Adrenal gland (tissue), 5 donors: Measurements from ENCODE around the gene LARP1.

Experiments
- POLR2A ChIP-seq, 2 donors: fragments of 450-650 bp; IDR thresholded peaks; one replicate each; pipeline ENCODE4 v1.6.1; 2017; ENCODE audit warnings: antibody characterized with exemption in 2 of 2, mild to moderate bottlenecking in 2 of 2, moderate library complexity in 1 of 2
- TF ChIP-seq, protein P1 (sequence below), 6 experiments: fragments of 450-650 bp in 4 of 6; fragments of 200-600 bp in 2 of 6; sonication (generic) in 1 of 6; IDR thresholded peaks; 1 replicate in 5 of 6; 2 replicates in 1 of 6; pipeline versions ENCODE4 v1.5.1 to v1.8.0; 2016 to 2021; ENCODE audit warnings: antibody characterized with exemption in 6 of 6, mild to moderate bottlenecking in 2 of 6, moderate library complexity in 1 of 6
- donor health status: DM: no; HTN: no; CAD: no.

DNA sequence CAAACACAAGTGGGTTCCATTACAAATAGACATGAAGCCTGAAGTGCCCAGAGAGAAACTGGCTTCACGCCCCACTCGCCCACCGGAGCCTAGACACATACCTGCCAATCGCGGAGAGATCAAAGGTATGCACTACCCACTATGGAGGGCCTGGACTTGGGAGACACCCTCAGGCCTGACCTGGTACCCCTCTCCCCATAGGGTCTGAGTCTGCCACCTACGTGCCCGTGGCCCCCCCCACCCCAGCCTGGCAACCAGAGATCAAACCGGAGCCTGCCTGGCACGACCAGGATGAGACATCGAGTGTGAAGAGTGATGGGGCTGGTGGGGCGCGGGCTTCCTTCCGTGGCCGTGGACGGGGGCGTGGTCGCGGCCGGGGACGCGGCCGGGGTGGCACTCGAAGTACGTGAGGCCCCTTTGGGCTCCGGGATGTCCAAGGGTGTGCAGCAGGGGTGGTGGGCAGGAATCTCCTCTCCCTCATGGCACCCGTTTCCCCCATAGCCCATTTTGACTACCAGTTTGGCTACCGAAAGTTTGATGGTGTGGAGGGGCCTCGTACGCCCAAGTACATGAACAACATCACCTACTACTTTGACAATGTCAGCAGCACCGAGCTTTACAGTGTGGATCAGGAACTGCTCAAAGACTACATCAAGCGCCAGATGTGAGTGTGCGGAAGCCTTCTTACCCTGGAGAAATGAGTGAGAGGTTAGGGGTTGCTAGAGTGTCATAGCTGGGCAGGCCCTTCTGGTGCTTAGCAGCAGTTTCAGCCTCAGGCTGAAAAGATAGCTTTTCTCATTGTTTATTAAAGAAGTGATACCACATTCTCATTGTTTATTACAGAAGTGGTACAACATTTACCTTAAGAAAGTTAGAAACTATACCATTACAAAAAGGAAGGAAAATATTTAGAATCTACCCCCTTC, 38.7 kb downstream of the LARP1 start:
- TF ChIP-seq, protein P1, sequence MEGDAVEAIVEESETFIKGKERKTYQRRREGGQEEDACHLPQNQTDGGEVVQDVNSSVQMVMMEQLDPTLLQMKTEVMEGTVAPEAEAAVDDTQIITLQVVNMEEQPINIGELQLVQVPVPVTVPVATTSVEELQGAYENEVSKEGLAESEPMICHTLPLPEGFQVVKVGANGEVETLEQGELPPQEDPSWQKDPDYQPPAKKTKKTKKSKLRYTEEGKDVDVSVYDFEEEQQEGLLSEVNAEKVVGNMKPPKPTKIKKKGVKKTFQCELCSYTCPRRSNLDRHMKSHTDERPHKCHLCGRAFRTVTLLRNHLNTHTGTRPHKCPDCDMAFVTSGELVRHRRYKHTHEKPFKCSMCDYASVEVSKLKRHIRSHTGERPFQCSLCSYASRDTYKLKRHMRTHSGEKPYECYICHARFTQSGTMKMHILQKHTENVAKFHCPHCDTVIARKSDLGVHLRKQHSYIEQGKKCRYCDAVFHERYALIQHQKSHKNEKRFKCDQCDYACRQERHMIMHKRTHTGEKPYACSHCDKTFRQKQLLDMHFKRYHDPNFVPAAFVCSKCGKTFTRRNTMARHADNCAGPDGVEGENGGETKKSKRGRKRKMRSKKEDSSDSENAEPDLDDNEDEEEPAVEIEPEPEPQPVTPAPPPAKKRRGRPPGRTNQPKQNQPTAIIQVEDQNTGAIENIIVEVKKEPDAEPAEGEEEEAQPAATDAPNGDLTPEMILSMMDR (IDR thresholded peaks at IDR 0.05), result no peak
- TF ChIP-seq POLR2A (IDR thresholded peaks at IDR 0.05), result no peak
